ENCODE results near the gene SESN1.

GRCh38 chr6:109104512-109104911, 9.9 kb upstream of the SESN1 start:
- TF ChIP-seq, protein P1, sequence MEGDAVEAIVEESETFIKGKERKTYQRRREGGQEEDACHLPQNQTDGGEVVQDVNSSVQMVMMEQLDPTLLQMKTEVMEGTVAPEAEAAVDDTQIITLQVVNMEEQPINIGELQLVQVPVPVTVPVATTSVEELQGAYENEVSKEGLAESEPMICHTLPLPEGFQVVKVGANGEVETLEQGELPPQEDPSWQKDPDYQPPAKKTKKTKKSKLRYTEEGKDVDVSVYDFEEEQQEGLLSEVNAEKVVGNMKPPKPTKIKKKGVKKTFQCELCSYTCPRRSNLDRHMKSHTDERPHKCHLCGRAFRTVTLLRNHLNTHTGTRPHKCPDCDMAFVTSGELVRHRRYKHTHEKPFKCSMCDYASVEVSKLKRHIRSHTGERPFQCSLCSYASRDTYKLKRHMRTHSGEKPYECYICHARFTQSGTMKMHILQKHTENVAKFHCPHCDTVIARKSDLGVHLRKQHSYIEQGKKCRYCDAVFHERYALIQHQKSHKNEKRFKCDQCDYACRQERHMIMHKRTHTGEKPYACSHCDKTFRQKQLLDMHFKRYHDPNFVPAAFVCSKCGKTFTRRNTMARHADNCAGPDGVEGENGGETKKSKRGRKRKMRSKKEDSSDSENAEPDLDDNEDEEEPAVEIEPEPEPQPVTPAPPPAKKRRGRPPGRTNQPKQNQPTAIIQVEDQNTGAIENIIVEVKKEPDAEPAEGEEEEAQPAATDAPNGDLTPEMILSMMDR (IDR thresholded peaks at IDR 0.05; ENCODE audit: insufficient read depth, low read length) = no peak
- no peak for TF ChIP-seq GABPA (IDR thresholded peaks at IDR 0.05; ENCODE audit: low read depth)
- no peak for TF ChIP-seq POLR2AphosphoS5 (IDR thresholded peaks at IDR 0.05; ENCODE audit: low read depth)
- TF ChIP-seq REST (IDR thresholded peaks at IDR 0.05; ENCODE audit: insufficient replicate concordance, low read depth) = no peak

Data from HL-60 (cell line).